Measurements from ENCODE around the gene TMCC2. TPM values are rescaled to one million over a fixed set of nuclear protein-coding genes. Genes with fewer than 3 reads are reported as not detected.
A peak's percentile ranks its signal among the peaks of the same experiment; 100 is the strongest.
"Not testable (repeated sequence)": the region's sequence is repeated elsewhere in the genome, so short reads cannot be mapped to it uniquely, and the experiment has no call there.

The TMCC2 gene
- total RNA-seq, 1 donor from 2014 or later = 20.9 TPM

GRCh38 chr1:205225901-205226765 lies 1.6 kb upstream of the TMCC2 start:
- no peak overlapping the region for H3K4me3 Mint-ChIP-seq

GRCh38 chr1:205226868-205227583 lies 720 bp upstream of the TMCC2 start:
- no peak for DNase-seq
- intact Hi-C loops (cut with micrococcal nuclease) = no loop called here
- Mint-ChIP-seq H3K4me1 (peaks cover 36% of the 10 kb centered on the region), H3K27me3 (peaks cover 31% of the 10 kb centered on the region), H3K27ac (no peak overlapping the region), H3K36me3 (ENCODE audit: low read depth) (no peaks in the 10 kb centered on the region), H3K4me3 (peak overlapping the region; percentile 79), H3K9me3 (no peaks in the 10 kb centered on the region)

More at GRCh38 chr1:205225901-205226765, 1.6 kb upstream of the TMCC2 start:
- Mint-ChIP-seq H3K27me3 (peaks cover 35% of the 10 kb centered on the region), H3K27ac (no peak overlapping the region), H3K9me3 (no peaks in the 10 kb centered on the region), H3K4me1 (peaks cover 29% of the 10 kb centered on the region), H3K36me3 (ENCODE audit: low read depth) (no peaks in the 10 kb centered on the region)
- no peak for DNase-seq
- intact Hi-C loops (cut with micrococcal nuclease) = no loop called here

GRCh38 chr1:205228093-205228521 lies 361 bp downstream of the TMCC2 start:
- peak overlapping the region; percentile 86 for H3K27ac Mint-ChIP-seq
- no peak for DNase-seq
- H3K4me3 Mint-ChIP-seq = peak overlapping the region; percentile 91
- H3K27me3 Mint-ChIP-seq = peaks cover 31% of the 10 kb centered on the region
- no peaks in the 10 kb centered on the region for H3K9me3 Mint-ChIP-seq
- H3K4me1 Mint-ChIP-seq = peaks cover 45% of the 10 kb centered on the region
- intact Hi-C loops (cut with micrococcal nuclease) = loop anchor here (1.0 to 2.0 kb wide), 3 partner anchors 16 to 57 kb away; no protein-coding TSS in a partner anchor
- peaks cover 5% of the 10 kb centered on the region for H3K36me3 Mint-ChIP-seq (ENCODE audit: low read depth)

GRCh38 chr1:205229399-205229871 lies 1.7 kb downstream of the TMCC2 start:
- H3K9me3 Mint-ChIP-seq = no peaks in the 10 kb centered on the region
- DNase-seq = peak; percentile 91
- H3K36me3 Mint-ChIP-seq (ENCODE audit: low read depth) = peaks cover 5% of the 10 kb centered on the region
- intact Hi-C loops (cut with micrococcal nuclease) = loop anchor here (1.0 to 2.0 kb wide), 6 partner anchors 9 to 107 kb away; no protein-coding TSS in a partner anchor
- H3K4me1 Mint-ChIP-seq = peaks cover 51% of the 10 kb centered on the region
- H3K4me3 Mint-ChIP-seq = peak overlapping the region; percentile 91
- peak overlapping the region; percentile 86 for H3K27ac Mint-ChIP-seq
- peaks cover 28% of the 10 kb centered on the region for H3K27me3 Mint-ChIP-seq

- Mint-ChIP-seq H3K4me1 (peaks cover 53% of the 10 kb centered on the region), H3K27ac (peak overlapping the region; percentile 70), H3K27me3 (peaks cover 22% of the 10 kb centered on the region)
Measured at GRCh38 chr1:205229916-205230700, 2.4 kb downstream of the TMCC2 start.

GRCh38 chr1:205230982-205231381 lies 3.2 kb downstream of the TMCC2 start:
- no peak overlapping the region for H3K27ac Mint-ChIP-seq
- H3K9me3 Mint-ChIP-seq = no peaks in the 10 kb centered on the region
- peaks cover 5% of the 10 kb centered on the region for H3K36me3 Mint-ChIP-seq (ENCODE audit: low read depth)
- DNase-seq = no peak
- intact Hi-C loops (cut with micrococcal nuclease) = no loop called here
- peak overlapping the region; percentile 91 for H3K4me3 Mint-ChIP-seq
- H3K27me3 Mint-ChIP-seq = peaks cover 14% of the 10 kb centered on the region
- H3K4me1 Mint-ChIP-seq = peaks cover 55% of the 10 kb centered on the region

More at GRCh38 chr1:205229916-205230700, 2.4 kb downstream of the TMCC2 start:
- intact Hi-C loops (cut with micrococcal nuclease) = loop anchor here (1.0 to 2.0 kb wide), 6 partner anchors 8 to 108 kb away; no protein-coding TSS in a partner anchor
- Mint-ChIP-seq H3K4me3 (peak overlapping the region; percentile 91), H3K36me3 (ENCODE audit: low read depth) (peaks cover 5% of the 10 kb centered on the region), H3K9me3 (no peaks in the 10 kb centered on the region)
- no peak for DNase-seq

GRCh38 chr1:205232127-205232820 lies 4.5 kb downstream of the TMCC2 start:
- peak overlapping the region; percentile 65 for H3K4me3 Mint-ChIP-seq
- intact Hi-C loops (cut with micrococcal nuclease) = no loop called here
- H3K4me1 Mint-ChIP-seq = peaks cover 60% of the 10 kb centered on the region
- DNase-seq = no peak
- H3K27ac Mint-ChIP-seq = peak overlapping the region; percentile 77
- peaks cover 13% of the 10 kb centered on the region for H3K36me3 Mint-ChIP-seq (ENCODE audit: low read depth)
- peaks cover under 1% of the 10 kb centered on the region for H3K27me3 Mint-ChIP-seq
- no peaks in the 10 kb centered on the region for H3K9me3 Mint-ChIP-seq

- intact Hi-C loops (cut with micrococcal nuclease) = no loop called here
- peak overlapping the region; percentile 64 for H3K4me3 Mint-ChIP-seq
- H3K27ac Mint-ChIP-seq = peak overlapping the region; percentile 81
- H3K36me3 Mint-ChIP-seq (ENCODE audit: low read depth) = peaks cover 14% of the 10 kb centered on the region
- no peaks in the 10 kb centered on the region for H3K9me3 Mint-ChIP-seq
- DNase-seq = no peak
- peaks cover 63% of the 10 kb centered on the region for H3K4me1 Mint-ChIP-seq
- H3K27me3 Mint-ChIP-seq = no peaks in the 10 kb centered on the region
Measured at GRCh38 chr1:205232945-205233397, 5.2 kb downstream of the TMCC2 start.

GRCh38 chr1:205233986-205234385 lies 6.2 kb downstream of the TMCC2 start:
- H3K9me3 Mint-ChIP-seq; H3K27ac Mint-ChIP-seq; H3K27me3 Mint-ChIP-seq; DNase-seq; H3K4me3 Mint-ChIP-seq; intact Hi-C loops (cut with micrococcal nuclease): not testable (repeated sequence)
- H3K4me1 Mint-ChIP-seq = peaks cover 66% of the 10 kb centered on the region
- peaks cover 14% of the 10 kb centered on the region for H3K36me3 Mint-ChIP-seq (ENCODE audit: low read depth)

GRCh38 chr1:205235951-205236350 lies 8.2 kb downstream of the TMCC2 start:
- H3K4me3 Mint-ChIP-seq = no peak overlapping the region
- peaks cover 14% of the 10 kb centered on the region for H3K36me3 Mint-ChIP-seq (ENCODE audit: low read depth)
- DNase-seq = no peak
- H3K27me3 Mint-ChIP-seq = no peaks in the 10 kb centered on the region
- intact Hi-C loops (cut with micrococcal nuclease) = no loop called here
- no peaks in the 10 kb centered on the region for H3K9me3 Mint-ChIP-seq
- H3K27ac Mint-ChIP-seq = peak overlapping the region; percentile 75
- peaks cover 61% of the 10 kb centered on the region for H3K4me1 Mint-ChIP-seq

- Mint-ChIP-seq H3K27ac (peak overlapping the region; percentile 75), H3K4me1 (peaks cover 58% of the 10 kb centered on the region), H3K9me3 (no peaks in the 10 kb centered on the region), H3K36me3 (ENCODE audit: low read depth) (peaks cover 16% of the 10 kb centered on the region), H3K27me3 (no peaks in the 10 kb centered on the region), H3K4me3 (peak overlapping the region; percentile 5)
- DNase-seq = no peak
- intact Hi-C loops (cut with micrococcal nuclease) = no loop called here
Measured at GRCh38 chr1:205236526-205236925, 8.8 kb downstream of the TMCC2 start.

GRCh38 chr1:205236951-205237475 lies 9.3 kb downstream of the TMCC2 start:
- H3K4me1 Mint-ChIP-seq = peaks cover 54% of the 10 kb centered on the region
- H3K36me3 Mint-ChIP-seq (ENCODE audit: low read depth) = peaks cover 16% of the 10 kb centered on the region

More at GRCh38 chr1:205236951-205237475, 9.3 kb downstream of the TMCC2 start:
- intact Hi-C loops (cut with micrococcal nuclease) = no loop called here
- no peaks in the 10 kb centered on the region for H3K27me3 Mint-ChIP-seq
- no peaks in the 10 kb centered on the region for H3K9me3 Mint-ChIP-seq
- H3K4me3 Mint-ChIP-seq = peak overlapping the region; percentile 75
- DNase-seq = no peak
- peak overlapping the region; percentile 97 for H3K27ac Mint-ChIP-seq
